ENCODE measurements around the gene CXorf65.
A peak's percentile ranks its signal among the peaks of the same experiment; 100 is the strongest.

CXorf65 gene

DNA sequence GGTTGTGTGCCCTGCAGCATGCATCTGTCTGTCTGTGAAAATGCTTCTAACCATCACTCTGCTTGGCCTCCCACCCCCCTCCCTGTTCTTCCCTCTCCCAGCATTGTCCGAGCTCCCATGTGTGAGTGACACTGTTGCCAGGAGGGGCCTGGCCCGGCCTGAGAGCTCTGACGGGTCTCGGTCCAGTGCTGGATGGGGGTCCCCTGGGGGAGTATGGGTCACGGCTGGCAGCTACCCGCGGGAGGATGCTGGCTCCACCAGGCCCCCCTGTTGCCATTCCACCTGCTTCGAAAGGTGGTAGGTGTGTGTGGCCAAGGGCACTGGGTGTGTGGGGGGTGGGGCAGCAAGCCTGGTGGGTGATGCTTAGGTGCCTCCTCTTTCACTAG lies 41.7 kb upstream of the CXorf65 start:
- H3K4me3 ChIP-seq (ENCODE audit: low read length in 2 of 2): no peak overlapping the region
- H3K18ac ChIP-seq (ENCODE audit: low read length): no peak overlapping the region
- H3K23ac ChIP-seq (ENCODE audit: low read depth, low read length, poor library complexity): no peak overlapping the region
- no peaks in the 10 kb centered on the region for H3K9me3 ChIP-seq (replicated peaks in 1 of 2; ENCODE audit: control insufficient read depth in 2 of 2, insufficient read depth in 1 of 2, low read depth in 1 of 2, low read length in 2 of 2)
- H4K8ac ChIP-seq (ENCODE audit: low read depth, low read length): no peak overlapping the region
- H3K4me1 ChIP-seq (ENCODE audit: control insufficient read depth in 2 of 2, insufficient read depth in 1 of 2, low read depth in 1 of 2, low read length in 2 of 2): peaks cover 8 to 13% of the 10 kb centered on the region in 2 donors
- no peak overlapping the region for H2BK12ac ChIP-seq (ENCODE audit: low read length)
- H2BK15ac ChIP-seq (ENCODE audit: low read length): no peak overlapping the region
- peaks cover 0 to 8% of the 10 kb centered on the region in 2 donors for H3K36me3 ChIP-seq (replicated peaks in 1 of 2; ENCODE audit: control insufficient read depth in 2 of 2, insufficient read depth in 2 of 2, low read length in 2 of 2)
- WGBS, 2 donors (ENCODE audit: extremely low coverage in 2 of 2, insufficient read length in 2 of 2, insufficient replicate concordance in 1 of 2): no CpG with 5 or more reads among the region's 8 CpGs
- no peak overlapping the region for H2BK5ac ChIP-seq (ENCODE audit: low read length)
- no peak for DNase-seq (ENCODE audit: low spot score)
- no peak overlapping the region for H3K9ac ChIP-seq (ENCODE audit: low read depth, low read length, poor library complexity)
- no peak overlapping the region for H3K27ac ChIP-seq (replicated peaks; ENCODE audit: low read length)
- H3K14ac ChIP-seq (ENCODE audit: low read length): no peak overlapping the region
- H2AFZ ChIP-seq (ENCODE audit: low read length): no peak overlapping the region
- H3K4me2 ChIP-seq (ENCODE audit: insufficient read depth, low read length, poor library complexity, severe bottlenecking): no peak overlapping the region
- H3K4ac ChIP-seq (ENCODE audit: low read length): no peak overlapping the region
- no peak overlapping the region for H4K91ac ChIP-seq (ENCODE audit: low read depth, low read length, poor library complexity)
- H3K79me1 ChIP-seq (ENCODE audit: low read depth, low read length): peaks cover 9% of the 10 kb centered on the region
- H2AK5ac ChIP-seq (ENCODE audit: low read depth, low read length): no peak overlapping the region
- H2BK120ac ChIP-seq (ENCODE audit: low read depth, low read length): no peak overlapping the region
- no peaks in the 10 kb centered on the region for H3K27me3 ChIP-seq (ENCODE audit: control insufficient read depth in 3 of 3, insufficient read depth in 3 of 3, low read depth in 1 of 3, low read length in 3 of 3)

DNA sequence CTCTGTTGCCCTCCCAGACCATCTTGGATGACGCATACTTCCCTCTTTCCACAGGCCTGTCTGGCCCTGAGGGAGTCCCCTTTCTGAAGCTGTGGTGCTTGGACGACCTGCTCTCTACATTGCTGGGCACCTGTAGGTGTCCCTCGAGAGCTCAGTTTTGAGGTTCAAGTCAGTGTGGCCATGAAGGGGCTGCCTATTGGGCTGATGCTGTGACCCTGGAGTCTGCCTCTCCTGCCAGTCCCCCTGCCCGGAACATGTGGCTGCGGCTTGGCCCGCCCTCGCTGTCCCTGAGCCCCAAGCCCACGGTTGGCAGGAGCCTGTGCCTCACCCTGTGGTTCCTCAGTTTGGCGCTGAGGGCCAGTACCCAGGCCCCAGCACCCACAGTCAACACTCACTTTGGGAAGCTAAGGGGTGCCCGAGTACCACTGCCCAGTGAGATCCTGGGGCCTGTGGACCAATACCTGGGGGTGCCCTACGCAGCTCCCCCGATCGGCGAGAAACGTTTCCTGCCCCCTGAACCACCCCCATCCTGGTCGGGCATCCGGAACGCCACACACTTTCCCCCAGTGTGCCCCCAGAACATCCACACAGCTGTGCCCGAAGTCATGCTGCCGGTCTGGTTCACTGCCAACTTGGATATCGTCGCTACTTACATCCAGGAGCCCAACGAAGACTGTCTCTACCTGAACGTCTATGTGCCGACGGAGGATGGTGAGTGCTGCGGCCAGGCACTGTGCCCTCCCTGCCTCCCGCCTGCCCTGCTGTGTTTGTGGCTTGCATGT lies 41.1 kb upstream of the CXorf65 start:
- DNase-seq (ENCODE audit: low spot score): no peak
- no peak overlapping the region for H4K8ac ChIP-seq (ENCODE audit: low read depth, low read length)
- WGBS, 2 donors (ENCODE audit: extremely low coverage in 2 of 2, insufficient read length in 2 of 2, insufficient replicate concordance in 1 of 2): no CpG with 5 or more reads among the region's 28 CpGs

DNA sequence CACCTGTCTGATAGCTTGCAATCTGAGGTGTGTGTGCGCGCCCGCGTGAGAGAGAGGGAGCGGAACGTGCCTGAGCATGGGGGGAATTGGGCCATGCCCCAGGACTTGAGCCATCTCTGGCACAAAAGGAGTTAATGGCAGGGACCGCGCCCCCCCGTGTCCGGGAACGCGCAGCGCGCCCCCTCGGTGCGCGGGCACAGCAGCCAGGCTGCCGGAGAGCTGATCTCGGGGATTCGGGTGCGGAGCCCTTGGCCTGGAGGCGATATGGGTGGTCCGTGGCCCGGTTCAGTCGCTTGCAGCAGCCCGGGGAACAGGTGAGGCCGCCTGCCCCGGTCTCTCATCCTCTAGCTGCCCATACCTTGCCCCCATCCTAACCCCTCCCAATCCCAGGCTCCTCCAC lies 38.1 kb upstream of the CXorf65 start, which contains the start of gene NLGN3:
TSS of gene NLGN3 (plus strand) at position 191 of the 400 bp plus-strand sequence. CDS start 2,909 bp downstream, outside the sequence.
- Histone ChIP-seq H2AFZ (ENCODE audit: low read length) (peak within 1 kb of the TSS; percentile 73), H3K23ac (ENCODE audit: low read depth, low read length, poor library complexity) (no peak within 1 kb of the TSS), H3K36me3 (replicated peaks in 1 of 2; ENCODE audit: control insufficient read depth in 2 of 2, insufficient read depth in 2 of 2, low read length in 2 of 2) (peaks cover 2 to 30% of the 10 kb centered on the region in 2 donors), H2AK5ac (ENCODE audit: low read depth, low read length) (peak within 1 kb of the TSS; percentile 75), H2BK120ac (ENCODE audit: low read depth, low read length) (no peak within 1 kb of the TSS), H3K18ac (ENCODE audit: low read length) (peak within 1 kb of the TSS; percentile 85), H3K4me3 (ENCODE audit: low read length in 2 of 2) (peak within 1 kb of the TSS; percentile 48 to 91), H3K14ac (ENCODE audit: low read length) (no peak within 1 kb of the TSS), H3K27me3 (ENCODE audit: control insufficient read depth in 3 of 3, insufficient read depth in 3 of 3, low read depth in 1 of 3, low read length in 3 of 3) (no peaks in the 10 kb centered on the region), H2BK5ac (ENCODE audit: low read length) (peak within 1 kb of the TSS; percentile 39), H2BK15ac (ENCODE audit: low read length) (no peak within 1 kb of the TSS), H2BK12ac (ENCODE audit: low read length) (no peak within 1 kb of the TSS), H3K9me3 (replicated peaks in 1 of 2; ENCODE audit: control insufficient read depth in 2 of 2, insufficient read depth in 1 of 2, low read depth in 1 of 2, low read length in 2 of 2) (no peaks in the 10 kb centered on the region), H3K27ac (replicated peaks; ENCODE audit: low read length) (peak within 1 kb of the TSS; percentile 66), H3K4me1 (ENCODE audit: control insufficient read depth in 2 of 2, insufficient read depth in 1 of 2, low read depth in 1 of 2, low read length in 2 of 2) (peaks cover 8 to 13% of the 10 kb centered on the region in 2 donors), H4K8ac (ENCODE audit: low read depth, low read length) (no peak within 1 kb of the TSS), H3K9ac (ENCODE audit: low read depth, low read length, poor library complexity) (peak within 1 kb of the TSS; percentile 0), H3K4ac (ENCODE audit: low read length) (no peak within 1 kb of the TSS), H3K79me1 (ENCODE audit: low read depth, low read length) (peaks cover 9% of the 10 kb centered on the region), H3K4me2 (ENCODE audit: insufficient read depth, low read length, poor library complexity, severe bottlenecking) (peak within 1 kb of the TSS; percentile 75), H4K91ac (ENCODE audit: low read depth, low read length, poor library complexity) (no peak within 1 kb of the TSS)
- no peak for DNase-seq (ENCODE audit: low spot score)
- WGBS, 2 donors (ENCODE audit: extremely low coverage in 2 of 2, insufficient read length in 2 of 2, insufficient replicate concordance in 1 of 2): no CpG with 5 or more reads among the region's 28 CpGs

More for the DNA sequence above, 41.1 kb upstream of the CXorf65 start:
- H3K4ac ChIP-seq (ENCODE audit: low read length): no peak overlapping the region
- H3K9me3 ChIP-seq (replicated peaks in 1 of 2; ENCODE audit: control insufficient read depth in 2 of 2, insufficient read depth in 1 of 2, low read depth in 1 of 2, low read length in 2 of 2): no peaks in the 10 kb centered on the region
- no peak overlapping the region for H2BK5ac ChIP-seq (ENCODE audit: low read length)
- peaks cover 8 to 13% of the 10 kb centered on the region in 2 donors for H3K4me1 ChIP-seq (ENCODE audit: control insufficient read depth in 2 of 2, insufficient read depth in 1 of 2, low read depth in 1 of 2, low read length in 2 of 2)
- H3K27ac ChIP-seq (replicated peaks; ENCODE audit: low read length): no peak overlapping the region
- peak overlapping the region; percentile 23 for H3K4me2 ChIP-seq (ENCODE audit: insufficient read depth, low read length, poor library complexity, severe bottlenecking)
- no peak overlapping the region for H3K23ac ChIP-seq (ENCODE audit: low read depth, low read length, poor library complexity)
- peaks cover 0 to 10% of the 10 kb centered on the region in 2 donors for H3K36me3 ChIP-seq (replicated peaks in 1 of 2; ENCODE audit: control insufficient read depth in 2 of 2, insufficient read depth in 2 of 2, low read length in 2 of 2)
- no peak overlapping the region for H3K4me3 ChIP-seq (ENCODE audit: low read length in 2 of 2)
- H3K9ac ChIP-seq (ENCODE audit: low read depth, low read length, poor library complexity): no peak overlapping the region
- H4K91ac ChIP-seq (ENCODE audit: low read depth, low read length, poor library complexity): no peak overlapping the region
- no peaks in the 10 kb centered on the region for H3K27me3 ChIP-seq (ENCODE audit: control insufficient read depth in 3 of 3, insufficient read depth in 3 of 3, low read depth in 1 of 3, low read length in 3 of 3)
- H3K18ac ChIP-seq (ENCODE audit: low read length): peak overlapping the region; percentile 57
- H3K14ac ChIP-seq (ENCODE audit: low read length): no peak overlapping the region
- H2AFZ ChIP-seq (ENCODE audit: low read length): no peak overlapping the region
- H2BK120ac ChIP-seq (ENCODE audit: low read depth, low read length): no peak overlapping the region
- H2BK15ac ChIP-seq (ENCODE audit: low read length): no peak overlapping the region
- peak overlapping the region; percentile 22 for H2BK12ac ChIP-seq (ENCODE audit: low read length)
- H3K79me1 ChIP-seq (ENCODE audit: low read depth, low read length): peaks cover 9% of the 10 kb centered on the region
- H2AK5ac ChIP-seq (ENCODE audit: low read depth, low read length): peak overlapping the region; percentile 75

DNA sequence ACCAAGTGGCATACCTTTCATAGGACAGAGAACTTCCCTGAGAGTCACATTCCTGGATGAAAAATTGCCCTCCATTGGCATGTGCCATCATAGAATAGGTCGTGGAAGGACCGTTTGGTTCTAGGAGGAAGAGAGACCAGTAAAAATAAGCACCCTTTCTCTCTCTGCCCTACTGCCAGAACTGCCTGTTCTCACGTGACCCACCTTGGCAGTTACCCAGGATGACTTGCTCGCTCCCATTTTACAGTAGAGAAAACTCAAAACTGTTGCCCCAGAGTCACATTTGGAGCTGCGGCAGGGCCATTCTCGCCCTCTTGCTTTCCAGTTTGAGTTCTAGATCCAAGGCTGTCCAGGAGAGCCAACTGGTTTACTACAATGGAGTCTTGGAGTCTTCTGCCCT lies 37.0 kb upstream of the CXorf65 start:
- Histone ChIP-seq H3K23ac (ENCODE audit: low read depth, low read length, poor library complexity) (no peak overlapping the region), H3K9ac (ENCODE audit: low read depth, low read length, poor library complexity) (no peak overlapping the region), H3K4me1 (ENCODE audit: control insufficient read depth in 2 of 2, insufficient read depth in 1 of 2, low read depth in 1 of 2, low read length in 2 of 2) (peaks cover 8 to 13% of the 10 kb centered on the region in 2 donors), H3K9me3 (replicated peaks in 1 of 2; ENCODE audit: control insufficient read depth in 2 of 2, insufficient read depth in 1 of 2, low read depth in 1 of 2, low read length in 2 of 2) (no peaks in the 10 kb centered on the region), H3K36me3 (replicated peaks in 1 of 2; ENCODE audit: control insufficient read depth in 2 of 2, insufficient read depth in 2 of 2, low read length in 2 of 2) (peaks cover 8 to 40% of the 10 kb centered on the region in 2 donors), H3K4me2 (ENCODE audit: insufficient read depth, low read length, poor library complexity, severe bottlenecking) (no peak overlapping the region), H2BK120ac (ENCODE audit: low read depth, low read length) (no peak overlapping the region), H2AK5ac (ENCODE audit: low read depth, low read length) (no peak overlapping the region), H3K18ac (ENCODE audit: low read length) (no peak overlapping the region), H3K4ac (ENCODE audit: low read length) (no peak overlapping the region), H3K14ac (ENCODE audit: low read length) (no peak overlapping the region), H2BK12ac (ENCODE audit: low read length) (no peak overlapping the region), H3K4me3 (ENCODE audit: low read length in 2 of 2) (no peak overlapping the region), H3K27me3 (ENCODE audit: control insufficient read depth in 3 of 3, insufficient read depth in 3 of 3, low read depth in 1 of 3, low read length in 3 of 3) (no peaks in the 10 kb centered on the region), H3K27ac (replicated peaks; ENCODE audit: low read length) (no peak overlapping the region), H2AFZ (ENCODE audit: low read length) (no peak overlapping the region), H3K79me1 (ENCODE audit: low read depth, low read length) (peaks cover 8% of the 10 kb centered on the region), H4K91ac (ENCODE audit: low read depth, low read length, poor library complexity) (no peak overlapping the region), H4K8ac (ENCODE audit: low read depth, low read length) (no peak overlapping the region), H2BK15ac (ENCODE audit: low read length) (no peak overlapping the region), H2BK5ac (ENCODE audit: low read length) (no peak overlapping the region)
- WGBS, 2 donors (ENCODE audit: extremely low coverage in 2 of 2, insufficient read length in 2 of 2, insufficient replicate concordance in 1 of 2): no CpG with 5 or more reads among the region's 6 CpGs
- DNase-seq (ENCODE audit: low spot score): no peak
